ENCODE measurements around the gene DMKN.

- no peak for TF ChIP-seq CTCF (IDR thresholded peaks at IDR 0.05; ENCODE audit: low read depth, low read length)
- TF ChIP-seq EZH2phosphoT487 (IDR thresholded peaks at IDR 0.05; ENCODE audit: low read depth), result no peak
These were observed 19.9 kb upstream of the DMKN start, which contains the start of gene GAPDHS for GRCh38 chr19:35533201-35533821.

All from OCI-LY3 (cell line).